ENCODE results near the gene UBE2G1. TPM values are rescaled to one million over a fixed set of nuclear protein-coding genes. Genes with fewer than 3 reads are reported as not detected.

The UBE2G1 gene
- total RNA-seq, 2 experiments from 2014 or later, result 58.5 to 58.8 TPM

- Histone ChIP-seq H3K4me3 (ENCODE audit: low read length) (no peak overlapping the region), H3K4me1 (ENCODE audit: insufficient read depth, low read length) (peaks cover 2% of the 10 kb centered on the region), H3K9me3 (ENCODE audit: control insufficient read depth in 1 of 2, insufficient read depth in 1 of 2, low read length in 2 of 2) (peaks cover 6 to 7% of the 10 kb centered on the region in 2 experiments), H3K27me3 (ENCODE audit: control insufficient read depth in 1 of 2, insufficient read depth in 2 of 2, low read length in 2 of 2) (no peaks in the 10 kb centered on the region), H3K27ac (ENCODE audit: low read depth in 1 of 2, low read length in 2 of 2) (no peak overlapping the region), H3K36me3 (ENCODE audit: insufficient read depth, low read length) (no peaks in the 10 kb centered on the region)
- H3K9me3 Mint-ChIP-seq, result peaks cover 8% of the 10 kb centered on the region
- no peaks in the 10 kb centered on the region for H3K27me3 Mint-ChIP-seq
- ChIA-PET CTCF (no interaction called here), POLR2A (no interaction called here)
- ATAC-seq (ENCODE audit: poor library complexity) (no peak), DNase-seq (no peak)
- no peak overlapping the region for H3K4me3 Mint-ChIP-seq
- H3K4me1 Mint-ChIP-seq (ENCODE audit: low read depth), result peaks cover 63% of the 10 kb centered on the region
- intact Hi-C loops (cut with DNase I, micrococcal nuclease), result no loop called here
- no peak overlapping the region for H3K27ac Mint-ChIP-seq
- peaks cover 49% of the 10 kb centered on the region for H3K36me3 Mint-ChIP-seq (ENCODE audit: low read depth)
- TF ChIP-seq CTCF (IDR thresholded peaks at IDR 0.05), result no peak
Observed at GRCh38 chr17:4326608-4327007, 39.9 kb downstream of the UBE2G1 start.

- Mint-ChIP-seq H3K4me1 (ENCODE audit: low read depth) (peaks cover 64% of the 10 kb centered on the region), H3K27me3 (no peaks in the 10 kb centered on the region), H3K4me3 (no peak overlapping the region), H3K27ac (no peak overlapping the region), H3K9me3 (peaks cover 8% of the 10 kb centered on the region), H3K36me3 (ENCODE audit: low read depth) (peaks cover 49% of the 10 kb centered on the region)
- POLR2A ChIA-PET, result no interaction called here
- DNase-seq (no peak), ATAC-seq (ENCODE audit: poor library complexity) (no peak)
- H3K4me3 ChIP-seq (ENCODE audit: low read length), result no peak overlapping the region
- CTCF ChIA-PET, result no interaction called here
- H3K9me3 ChIP-seq (ENCODE audit: control insufficient read depth in 1 of 2, insufficient read depth in 1 of 2, low read length in 2 of 2), result peaks cover 6 to 7% of the 10 kb centered on the region in 2 experiments
- H3K27me3 ChIP-seq (ENCODE audit: control insufficient read depth in 1 of 2, insufficient read depth in 2 of 2, low read length in 2 of 2), result no peaks in the 10 kb centered on the region
- H3K4me1 ChIP-seq (ENCODE audit: insufficient read depth, low read length), result peaks cover 2% of the 10 kb centered on the region
- intact Hi-C loops (cut with DNase I, micrococcal nuclease), result no loop called here
- no peak overlapping the region for H3K27ac ChIP-seq (ENCODE audit: low read depth in 1 of 2, low read length in 2 of 2)
- no peaks in the 10 kb centered on the region for H3K36me3 ChIP-seq (ENCODE audit: insufficient read depth, low read length)
- TF ChIP-seq CTCF (IDR thresholded peaks at IDR 0.05), result no peak
Observed at GRCh38 chr17:4326112-4326511, 40.4 kb downstream of the UBE2G1 start.

- Mint-ChIP-seq H3K36me3 (ENCODE audit: low read depth) (peaks cover 43% of the 10 kb centered on the region), H3K27ac (no peak overlapping the region), H3K4me3 (no peak overlapping the region), H3K9me3 (peaks cover 8% of the 10 kb centered on the region), H3K4me1 (ENCODE audit: low read depth) (peaks cover 68% of the 10 kb centered on the region), H3K27me3 (no peaks in the 10 kb centered on the region)
- TF ChIP-seq CTCF (IDR thresholded peaks at IDR 0.05), result no peak
- Histone ChIP-seq H3K4me3 (ENCODE audit: low read length) (no peak overlapping the region), H3K4me1 (ENCODE audit: insufficient read depth, low read length) (peaks cover 4% of the 10 kb centered on the region), H3K27me3 (ENCODE audit: control insufficient read depth in 1 of 2, insufficient read depth in 2 of 2, low read length in 2 of 2) (no peaks in the 10 kb centered on the region), H3K36me3 (ENCODE audit: insufficient read depth, low read length) (no peaks in the 10 kb centered on the region), H3K27ac (ENCODE audit: low read depth in 1 of 2, low read length in 2 of 2) (no peak overlapping the region), H3K9me3 (ENCODE audit: control insufficient read depth in 1 of 2, insufficient read depth in 1 of 2, low read length in 2 of 2) (peaks cover 6 to 7% of the 10 kb centered on the region in 2 experiments)
- DNase-seq (no peak), ATAC-seq (ENCODE audit: poor library complexity) (no peak)
- CTCF ChIA-PET, result no interaction called here
- POLR2A ChIA-PET, result no interaction called here
- intact Hi-C loops (cut with DNase I, micrococcal nuclease), result no loop called here
Observed at GRCh38 chr17:4324463-4324862, 42.0 kb downstream of the UBE2G1 start.

Data from CD4-positive, alpha-beta T cell (primary cell).